ENCODE data around the gene RAB11FIP4.

DNA sequence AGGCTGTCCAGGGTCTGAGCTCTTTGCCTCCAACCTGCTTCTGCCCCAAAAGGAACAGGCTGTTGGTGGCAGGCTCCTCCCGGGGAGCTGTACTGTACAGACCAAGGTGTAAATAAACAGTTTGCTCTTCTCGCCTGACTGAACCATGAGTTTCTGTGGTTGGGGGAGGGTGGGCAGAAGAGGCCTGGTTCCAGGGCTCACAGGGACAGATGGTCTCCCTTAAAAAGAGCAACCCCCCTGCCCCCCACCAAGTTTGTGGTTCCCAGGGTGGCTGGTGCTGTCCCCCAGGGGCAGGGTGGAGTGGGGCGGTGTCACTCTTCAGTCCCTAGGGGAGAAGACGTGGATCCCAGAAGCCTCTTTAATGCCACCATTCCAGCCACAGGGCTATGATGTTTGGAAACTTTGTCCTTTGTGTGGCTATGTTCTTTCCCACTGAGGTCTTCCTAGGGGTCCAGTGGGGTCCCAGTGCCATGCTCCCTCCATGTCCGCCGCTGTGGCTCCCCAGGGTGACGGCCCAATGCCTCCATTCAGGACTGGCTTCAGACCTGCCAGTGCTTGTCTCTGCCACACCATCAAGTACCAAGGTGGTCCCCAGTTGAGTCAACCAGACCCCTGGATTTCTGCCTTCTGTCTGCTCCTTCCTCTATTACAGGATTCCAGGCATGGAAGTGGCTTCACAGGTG is 146.7 kb downstream of the RAB11FIP4 start:
- no peak for TF ChIP-seq POLR2A (IDR thresholded peaks at IDR 0.05)
- TF ChIP-seq, protein P1, sequence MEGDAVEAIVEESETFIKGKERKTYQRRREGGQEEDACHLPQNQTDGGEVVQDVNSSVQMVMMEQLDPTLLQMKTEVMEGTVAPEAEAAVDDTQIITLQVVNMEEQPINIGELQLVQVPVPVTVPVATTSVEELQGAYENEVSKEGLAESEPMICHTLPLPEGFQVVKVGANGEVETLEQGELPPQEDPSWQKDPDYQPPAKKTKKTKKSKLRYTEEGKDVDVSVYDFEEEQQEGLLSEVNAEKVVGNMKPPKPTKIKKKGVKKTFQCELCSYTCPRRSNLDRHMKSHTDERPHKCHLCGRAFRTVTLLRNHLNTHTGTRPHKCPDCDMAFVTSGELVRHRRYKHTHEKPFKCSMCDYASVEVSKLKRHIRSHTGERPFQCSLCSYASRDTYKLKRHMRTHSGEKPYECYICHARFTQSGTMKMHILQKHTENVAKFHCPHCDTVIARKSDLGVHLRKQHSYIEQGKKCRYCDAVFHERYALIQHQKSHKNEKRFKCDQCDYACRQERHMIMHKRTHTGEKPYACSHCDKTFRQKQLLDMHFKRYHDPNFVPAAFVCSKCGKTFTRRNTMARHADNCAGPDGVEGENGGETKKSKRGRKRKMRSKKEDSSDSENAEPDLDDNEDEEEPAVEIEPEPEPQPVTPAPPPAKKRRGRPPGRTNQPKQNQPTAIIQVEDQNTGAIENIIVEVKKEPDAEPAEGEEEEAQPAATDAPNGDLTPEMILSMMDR (IDR thresholded peaks at IDR 0.05), result no peak
